GM18526 (cell line): ENCODE measurements around the gene MUC6.

Experiments used
- POLR2A ChIP-seq: IDR thresholded peaks from 3 replicates; pipeline ENCODE4 v1.6.1; 2011; ENCODE audit not compliant: insufficient read length; ENCODE audit errors: extremely low read depth

MUC6 gene

GRCh38 chr11:1075341-1075911 is 38.9 kb upstream of the MUC6 start:
- no peak for TF ChIP-seq POLR2A

- no peak for TF ChIP-seq POLR2A
These were observed 38.0 kb upstream of the MUC6 start, which contains the start of gene MUC2 for GRCh38 chr11:1074244-1075221. MUC2 (plus strand) TSS chr11:1074874.

GRCh38 chr11:1073851-1074243 is 37.3 kb upstream of the MUC6 start:
- TF ChIP-seq POLR2A = no peak

GRCh38 chr11:1073261-1073724 is 36.8 kb upstream of the MUC6 start:
- TF ChIP-seq POLR2A = no peak

GRCh38 chr11:1072821-1073231 is 36.3 kb upstream of the MUC6 start:
- no peak for TF ChIP-seq POLR2A

- no peak for TF ChIP-seq POLR2A
These were observed 35.8 kb upstream of the MUC6 start for GRCh38 chr11:1072116-1072820.

- TF ChIP-seq POLR2A = no peak
These were observed 35.1 kb upstream of the MUC6 start for GRCh38 chr11:1071571-1072115.

GRCh38 chr11:1070594-1071462 is 34.3 kb upstream of the MUC6 start:
- no peak for TF ChIP-seq POLR2A

GRCh38 chr11:1069740-1070139 is 33.2 kb upstream of the MUC6 start:
- TF ChIP-seq POLR2A = no peak

- TF ChIP-seq POLR2A = no peak
These were observed 31.4 kb upstream of the MUC6 start for GRCh38 chr11:1067812-1068496.

- no peak for TF ChIP-seq POLR2A
These were observed 27.6 kb upstream of the MUC6 start for GRCh38 chr11:1064167-1064566.

GRCh38 chr11:1062075-1062820 is 25.7 kb upstream of the MUC6 start:
- TF ChIP-seq POLR2A = no peak
